Measurements from ENCODE around the gene INAFM2. TPM values are rescaled to one million over a fixed set of nuclear protein-coding genes. Genes with fewer than 3 reads are reported as not detected.

The INAFM2 gene
- total RNA-seq, 2 experiments from 2014 or later = 6.7 to 7.4 TPM

GRCh38 chr15:40346579-40347558 is 23.4 kb downstream of the INAFM2 start:
- no peaks in the 10 kb centered on the region for H3K4me1 Mint-ChIP-seq (ENCODE audit: low read depth)
- H3K27ac Mint-ChIP-seq = no peak overlapping the region
- no peaks in the 10 kb centered on the region for H3K27me3 Mint-ChIP-seq
- intact Hi-C loops (cut with micrococcal nuclease) = no loop called here
- no peak for DNase-seq
- ChIA-PET CTCF (interaction anchor here (1.4 to 12.8 kb wide), 3 partner anchors 8 to 76 kb away, joined by 3 to 216 read pairs (median 13); no protein-coding TSS in a partner anchor), POLR2A (no interaction called here)
- H3K4me3 Mint-ChIP-seq = no peak overlapping the region
- H3K36me3 Mint-ChIP-seq = no peaks in the 10 kb centered on the region
- no peaks in the 10 kb centered on the region for H3K9me3 Mint-ChIP-seq

DNA sequence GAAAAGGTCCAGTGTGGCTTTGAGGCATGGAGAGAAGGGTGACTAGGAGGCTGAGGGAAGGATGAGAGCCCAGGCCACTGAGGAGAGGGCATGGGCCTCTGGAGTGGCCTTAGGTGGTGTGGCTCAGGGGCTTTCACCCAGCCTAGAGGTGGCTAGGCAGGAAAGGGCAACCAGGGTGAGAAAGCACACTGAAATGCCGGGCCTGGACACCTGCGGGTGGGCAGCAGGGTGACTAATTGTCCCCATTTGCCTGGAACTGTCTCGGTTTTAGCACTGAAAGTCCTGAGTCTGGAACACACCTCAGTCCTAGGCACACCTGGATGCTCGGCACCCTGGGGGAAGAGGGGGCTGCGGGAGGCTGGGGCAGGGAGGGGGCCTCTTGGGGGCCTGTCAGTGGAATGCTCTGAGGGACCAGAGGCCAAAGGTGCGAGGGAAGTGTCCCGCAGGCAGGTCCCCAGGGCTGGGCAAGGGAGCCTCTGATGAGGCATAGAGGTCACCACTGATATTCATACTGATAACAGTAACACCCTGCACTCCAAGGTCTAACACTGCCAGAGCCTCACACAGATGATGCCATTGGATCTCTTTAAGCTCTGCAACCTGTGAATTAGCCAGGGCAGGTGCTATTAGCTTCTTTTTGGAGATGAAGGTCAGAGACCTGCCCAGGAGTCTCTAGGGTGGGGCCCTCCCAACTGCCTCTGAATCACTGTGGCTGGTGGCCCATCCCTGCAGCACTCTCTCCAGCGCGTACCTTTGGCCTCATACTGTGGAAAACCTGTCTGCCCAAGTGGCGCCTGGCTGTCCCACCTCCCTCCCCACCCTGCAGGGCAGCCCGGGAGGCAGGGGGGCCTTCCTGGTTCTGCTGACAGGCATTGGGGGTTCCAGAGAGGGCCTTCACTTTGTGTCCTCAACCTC is 24.3 kb downstream of the INAFM2 start:
- H3K4me3 Mint-ChIP-seq = no peak overlapping the region
- no peak overlapping the region for H3K27ac Mint-ChIP-seq
- H3K9me3 Mint-ChIP-seq = no peaks in the 10 kb centered on the region
- no peak for DNase-seq
- CTCF ChIA-PET = interaction anchor here (2.6 to 12.8 kb wide), 2 partner anchors 10 to 75 kb away, joined by 13 to 216 read pairs; no protein-coding TSS in a partner anchor
- intact Hi-C loops (cut with micrococcal nuclease) = no loop called here
- no peaks in the 10 kb centered on the region for H3K27me3 Mint-ChIP-seq
- H3K4me1 Mint-ChIP-seq (ENCODE audit: low read depth) = no peaks in the 10 kb centered on the region
- POLR2A ChIA-PET = no interaction called here
- H3K36me3 Mint-ChIP-seq = no peaks in the 10 kb centered on the region

- Mint-ChIP-seq H3K36me3 (no peaks in the 10 kb centered on the region), H3K27me3 (no peaks in the 10 kb centered on the region), H3K27ac (no peak overlapping the region), H3K9me3 (no peaks in the 10 kb centered on the region), H3K4me3 (no peak overlapping the region), H3K4me1 (ENCODE audit: low read depth) (no peaks in the 10 kb centered on the region)
- intact Hi-C loops (cut with micrococcal nuclease) = no loop called here
- ChIA-PET CTCF (interaction anchor here (2.6 kb wide), 1 partner anchor 11 kb away, joined by 13 read pairs; no protein-coding TSS in a partner anchor), POLR2A (no interaction called here)
- no peak for DNase-seq
Observed at GRCh38 chr15:40348474-40348870, 25.0 kb downstream of the INAFM2 start.

DNA sequence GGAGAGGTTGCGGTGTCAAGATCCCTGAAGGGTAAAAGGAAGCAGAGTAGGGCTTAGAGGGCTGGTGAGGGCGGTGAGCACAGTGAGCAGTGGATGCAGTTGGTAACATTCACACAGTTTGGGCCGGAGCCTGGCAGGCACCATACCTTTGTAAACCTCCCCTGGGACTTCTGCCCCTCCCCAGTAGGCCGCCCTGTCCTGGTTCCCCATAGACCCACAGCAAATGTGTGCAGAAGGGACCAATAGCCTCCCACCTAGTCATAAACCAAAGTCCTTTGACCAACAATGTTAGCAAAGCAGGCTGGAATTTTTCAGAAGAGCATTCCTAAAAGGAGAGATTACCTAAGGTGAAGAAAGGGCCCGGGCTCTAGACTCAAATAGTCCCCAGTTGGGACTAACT is 25.7 kb downstream of the INAFM2 start:
- POLR2A ChIA-PET = no interaction called here
- Mint-ChIP-seq H3K4me3 (no peak overlapping the region), H3K27ac (no peak overlapping the region), H3K9me3 (no peaks in the 10 kb centered on the region), H3K36me3 (no peaks in the 10 kb centered on the region), H3K4me1 (ENCODE audit: low read depth) (no peaks in the 10 kb centered on the region), H3K27me3 (no peaks in the 10 kb centered on the region)
- intact Hi-C loops (cut with micrococcal nuclease) = no loop called here
- CTCF ChIA-PET = interaction anchor here (4.3 kb wide), 1 partner anchor 11 kb away, joined by 26 read pairs; no protein-coding TSS in a partner anchor
- no peak for DNase-seq

GRCh38 chr15:40352281-40352901 is 28.9 kb downstream of the INAFM2 start:
- Mint-ChIP-seq H3K4me1 (ENCODE audit: low read depth) (no peaks in the 10 kb centered on the region), H3K36me3 (no peaks in the 10 kb centered on the region), H3K27me3 (no peaks in the 10 kb centered on the region), H3K27ac (no peak overlapping the region), H3K9me3 (no peaks in the 10 kb centered on the region), H3K4me3 (no peak overlapping the region)
- no peak for DNase-seq
- intact Hi-C loops (cut with micrococcal nuclease) = no loop called here
- POLR2A ChIA-PET = no interaction called here
- CTCF ChIA-PET = interaction anchor here (1.6 to 4.3 kb wide), 3 partner anchors 10 to 16 kb away, joined by 4 to 26 read pairs (median 5); no protein-coding TSS in a partner anchor

DNA sequence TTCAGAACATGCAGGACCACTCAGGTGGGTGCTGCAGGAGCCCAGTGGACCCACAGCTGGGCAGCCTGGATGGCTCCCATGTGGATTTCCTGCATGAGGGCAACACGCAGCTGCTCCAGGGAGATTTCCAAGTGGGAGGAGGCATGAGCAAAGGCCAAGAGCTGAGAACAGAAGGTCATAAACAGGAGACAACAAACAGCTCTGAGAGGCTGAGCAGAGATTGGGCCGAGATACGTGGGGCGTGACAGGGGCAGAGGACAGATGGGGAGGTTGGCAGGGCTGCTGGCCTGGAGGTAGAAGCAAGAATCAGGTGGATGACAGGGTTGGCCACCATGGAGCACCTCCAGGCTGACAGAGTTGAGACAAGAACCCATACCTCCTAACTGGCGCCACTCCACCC is 30.2 kb downstream of the INAFM2 start:
- Mint-ChIP-seq H3K27ac (no peak overlapping the region), H3K27me3 (no peaks in the 10 kb centered on the region), H3K4me3 (no peak overlapping the region), H3K4me1 (ENCODE audit: low read depth) (peaks cover 2% of the 10 kb centered on the region), H3K9me3 (no peaks in the 10 kb centered on the region), H3K36me3 (no peaks in the 10 kb centered on the region)
- intact Hi-C loops (cut with micrococcal nuclease) = no loop called here
- ChIA-PET POLR2A (no interaction called here), CTCF (interaction anchor here (0.8 to 2.7 kb wide), 2 partner anchors 9 to 15 kb away, joined by 5 to 19 read pairs; no protein-coding TSS in a partner anchor)
- no peak for DNase-seq

- intact Hi-C loops (cut with micrococcal nuclease) = loop anchor here (5.0 kb wide), 1 partner anchor 32 kb away; the partner anchor contains the start of gene INAFM2
- POLR2A ChIA-PET = no interaction called here
- DNase-seq = no peak
- Mint-ChIP-seq H3K27ac (no peak overlapping the region), H3K4me1 (ENCODE audit: low read depth) (peaks cover 5% of the 10 kb centered on the region), H3K27me3 (no peaks in the 10 kb centered on the region), H3K4me3 (no peak overlapping the region), H3K9me3 (no peaks in the 10 kb centered on the region), H3K36me3 (no peaks in the 10 kb centered on the region)
- CTCF ChIA-PET = interaction anchor here (1.2 to 2.7 kb wide), 5 partner anchors 8 to 32 kb away, joined by 3 to 19 read pairs (median 6); no protein-coding TSS in a partner anchor
Observed at GRCh38 chr15:40354408-40355171, 31.1 kb downstream of the INAFM2 start.

GRCh38 chr15:40355976-40356585 is 32.6 kb downstream of the INAFM2 start:
- POLR2A ChIA-PET = no interaction called here
- no peak for DNase-seq
- H3K9me3 Mint-ChIP-seq = no peaks in the 10 kb centered on the region
- H3K4me3 Mint-ChIP-seq = no peak overlapping the region
- no peaks in the 10 kb centered on the region for H3K36me3 Mint-ChIP-seq
- CTCF ChIA-PET = interaction anchor here (0.7 to 3.3 kb wide), 7 partner anchors 10 to 73 kb away, joined by 3 to 21 read pairs (median 6); partner anchors contain the start of gene ANKRD63
- H3K27me3 Mint-ChIP-seq = no peaks in the 10 kb centered on the region
- H3K4me1 Mint-ChIP-seq (ENCODE audit: low read depth) = peaks cover 5% of the 10 kb centered on the region
- H3K27ac Mint-ChIP-seq = no peak overlapping the region
- intact Hi-C loops (cut with micrococcal nuclease) = loop anchor here (5.0 kb wide), 1 partner anchor 34 kb away; the partner anchor contains the start of gene INAFM2

- Mint-ChIP-seq H3K4me3 (no peak overlapping the region), H3K36me3 (no peaks in the 10 kb centered on the region), H3K27me3 (no peaks in the 10 kb centered on the region), H3K27ac (no peak overlapping the region), H3K4me1 (ENCODE audit: low read depth) (peaks cover 5% of the 10 kb centered on the region), H3K9me3 (no peaks in the 10 kb centered on the region)
- POLR2A ChIA-PET = interaction anchor here (0.9 kb wide), 1 partner anchor 564 kb away, joined by 3 read pairs; no protein-coding TSS in a partner anchor
- intact Hi-C loops (cut with micrococcal nuclease) = loop anchor here (5.0 kb wide), 1 partner anchor 35 kb away; the partner anchor contains the start of gene INAFM2
- CTCF ChIA-PET = interaction anchor here (1.0 to 3.3 kb wide), 7 partner anchors 11 to 232 kb away, joined by 3 to 21 read pairs (median 5); partner anchors contain the start of gene CCDC9B
- DNase-seq = no peak
Observed at GRCh38 chr15:40357246-40357645, 33.8 kb downstream of the INAFM2 start.

DNA sequence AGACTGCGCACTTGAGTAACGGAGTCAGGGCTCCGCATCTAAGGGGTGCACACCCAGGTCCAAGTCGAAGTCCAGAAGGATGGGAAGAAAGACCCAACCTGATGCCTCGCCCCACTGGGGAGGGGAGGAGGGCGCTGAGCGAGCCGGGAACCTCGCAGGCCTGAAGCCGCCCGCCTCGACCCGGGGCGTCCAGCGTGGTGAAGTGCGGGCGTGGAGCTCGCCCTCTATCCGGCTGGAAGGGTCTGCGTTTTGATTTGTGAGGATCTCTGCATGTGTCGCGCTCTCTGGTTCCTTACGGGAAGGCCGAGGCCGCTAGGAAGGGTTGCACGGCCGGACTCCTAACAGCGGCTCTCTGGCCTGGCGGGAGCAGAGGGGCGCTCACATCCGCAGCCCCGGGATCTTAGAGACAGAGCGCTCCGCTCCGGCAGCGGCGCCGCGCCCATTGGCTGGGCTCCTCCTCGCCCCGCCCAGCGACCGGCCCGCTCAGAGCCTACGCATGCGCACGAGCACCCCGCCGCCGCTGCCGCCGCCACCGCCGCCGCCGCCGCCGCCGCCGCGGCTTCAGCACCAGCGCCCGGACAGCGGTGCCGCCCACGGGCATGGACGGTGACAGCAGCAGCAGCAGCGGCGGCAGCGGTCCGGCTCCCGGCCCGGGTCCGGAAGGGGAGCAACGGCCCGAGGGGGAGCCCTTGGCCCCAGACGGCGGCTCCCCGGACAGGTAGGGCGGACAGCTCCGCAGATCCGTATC is 34.4 kb downstream of the INAFM2 start, which contains the start of gene DISP2:
Gene DISP2, plus strand, starts transcription at position 497 of the 748 bp plus-strand sequence. Its CDS starts 103 bp downstream, at position 600.
- POLR2A ChIA-PET = interaction anchor here (0.9 kb wide), 1 partner anchor 565 kb away, joined by 3 read pairs; no protein-coding TSS in a partner anchor
- Mint-ChIP-seq H3K36me3 (no peaks in the 10 kb centered on the region), H3K27me3 (no peaks in the 10 kb centered on the region), H3K4me3 (peak within 1 kb of the TSS; percentile 74), H3K4me1 (ENCODE audit: low read depth) (peaks cover 5% of the 10 kb centered on the region), H3K27ac (no peak within 1 kb of the TSS), H3K9me3 (no peaks in the 10 kb centered on the region)
- intact Hi-C loops (cut with micrococcal nuclease) = loop anchor here (1.0 to 5.0 kb wide), 2 partner anchors 10 to 36 kb away; partner anchors contain the start of gene INAFM2
- DNase-seq = peak; percentile 94
- CTCF ChIA-PET = interaction anchor here (1.0 to 3.3 kb wide), 7 partner anchors 10 to 232 kb away, joined by 3 to 21 read pairs (median 5); partner anchors contain the start of gene CCDC9B

Measured in activated CD4-positive, alpha-beta memory T cell treated with anti-CD3 and anti-CD28 coated beads for 36 hours (primary cell).